Smooth muscle cell (in vitro differentiated cells): ENCODE results near the gene MLST8. TPM values are rescaled to one million over a fixed set of nuclear protein-coding genes. Genes with fewer than 3 reads are reported as not detected.

Experiments used
- DNase-seq: peaks from one replicate; lab custom pipeline; 2025; ENCODE audit not compliant: unreplicated experiment; lab: John Stamatoyannopoulos, UW
- H2AFZ ChIP-seq: fragments of 200-600 bp; sonication (generic); 2 replicates; pipeline ENCODE4 v1.6.0; 2016; ENCODE audit warnings: antibody characterized with exemption, low read depth, mild to moderate bottlenecking
- H3F3A ChIP-seq: fragments of 200-600 bp; sonication (generic); 2 replicates; pipeline ENCODE4 v1.6.0; 2017; ENCODE audit warnings: antibody characterized with exemption, low read depth
- H3K27ac ChIP-seq: fragments of 200-600 bp; sonication (generic); 2 replicates; pipeline ENCODE4 v1.5.1; 2016; ENCODE audit warnings: low read depth, mild to moderate bottlenecking
- H3K27me3 ChIP-seq: fragments of 200-600 bp; sonication (generic); 2 replicates; pipeline ENCODE4 v1.6.1; 2016; ENCODE audit warnings: low read depth, mild to moderate bottlenecking
- H3K36me3 ChIP-seq: fragments of 200-600 bp; sonication (generic); 2 replicates; pipeline ENCODE4 v1.5.1; 2016; ENCODE audit warnings: low read depth
- H3K4me1 ChIP-seq: fragments of 200-600 bp; sonication (generic); 2 replicates; pipeline ENCODE4 v1.5.1; 2016; ENCODE audit warnings: low read depth
- H3K4me2 ChIP-seq: fragments of 200-600 bp; sonication (generic); 2 replicates; pipeline ENCODE4 v1.6.0; 2016; ENCODE audit warnings: mild to moderate bottlenecking
- H3K4me3 ChIP-seq: fragments of 200-600 bp; sonication (generic); 2 replicates; pipeline ENCODE4 v1.5.1; 2016; ENCODE audit warnings: mild to moderate bottlenecking
- H3K79me2 ChIP-seq: fragments of 200-600 bp; sonication (generic); 2 replicates; pipeline ENCODE4 v1.6.0; 2016; ENCODE audit warnings: low read depth, mild to moderate bottlenecking
- H3K9ac ChIP-seq: fragments of 200-600 bp; sonication (generic); 2 replicates; pipeline ENCODE4 v1.6.0; 2016; ENCODE audit warnings: low read depth
- H3K9me3 ChIP-seq: fragments of 200-600 bp; sonication (generic); replicated peaks from 2 replicates; pipeline ENCODE4 v1.5.1; 2016; ENCODE audit warnings: low read depth
- H4K20me1 ChIP-seq: fragments of 200-600 bp; sonication (generic); 2 replicates; pipeline ENCODE4 v1.6.0; 2016; ENCODE audit warnings: low read depth
- CTCF ChIP-seq: fragments of 200-600 bp; sonication (generic); IDR thresholded peaks from 2 replicates; pipeline ENCODE4 v1.5.1; 2017; ENCODE audit warnings: borderline replicate concordance, mild to moderate bottlenecking, antibody characterized with exemption; ENCODE audit not compliant: insufficient read depth, poor library complexity, severe bottlenecking
- WGBS: methylation state at CpG from one replicate; pipeline ENCODE4 v1.1.7; 2016; ENCODE audit warnings: low lambda C conversion rate; 5-methylcytosine and 5-hydroxymethylcytosine counted together
- polyA plus RNA-seq: library from polyadenylated mRNA; unstranded; fragments of >200 nt; fragmentation: Nextera tagmentation; extraction: Ambion mirVana; gene quantifications from 2 replicates; pipeline ENCODE4 v1.2.1, GENCODE V29; 2016
- total RNA-seq: library from RNA; depleted of rRNA; stranded (reverse); fragments of >200 nt; gene quantifications from 2 replicates; pipeline ENCODE4 v1.2.3, GENCODE V29; 2014

The MLST8 gene
- total and polyA plus RNA-seq, 2 experiments from 2014 or later = 37.2 to 67.0 TPM

- Histone ChIP-seq H3K27me3 (peaks cover 6% of the 10 kb centered on the region), H3K4me3 (no peak overlapping the region), H3K9ac (no peak overlapping the region), H2AFZ (no peak overlapping the region), H4K20me1 (no peaks in the 10 kb centered on the region), H3K79me2 (no peaks in the 10 kb centered on the region), H3F3A (no peaks in the 10 kb centered on the region), H3K36me3 (no peaks in the 10 kb centered on the region), H3K27ac (no peak overlapping the region), H3K4me1 (no peaks in the 10 kb centered on the region), H3K9me3 (no peaks in the 10 kb centered on the region), H3K4me2 (no peak overlapping the region)
- no peak for DNase-seq
- TF ChIP-seq CTCF = no peak
- WGBS = 80% methylated on average over 16 of the region's 24 CpGs
These were observed 15.1 kb upstream of the MLST8 start for GRCh38 chr16:2190002-2190658.

GRCh38 chr16:2190659-2191445 is 14.4 kb upstream of the MLST8 start:
- Histone ChIP-seq H3K27ac (no peak overlapping the region), H3K4me1 (no peaks in the 10 kb centered on the region), H2AFZ (no peak overlapping the region), H3K9ac (no peak overlapping the region), H3K27me3 (peaks cover 13% of the 10 kb centered on the region), H3F3A (no peaks in the 10 kb centered on the region), H3K36me3 (no peaks in the 10 kb centered on the region), H4K20me1 (no peaks in the 10 kb centered on the region), H3K9me3 (no peaks in the 10 kb centered on the region), H3K79me2 (no peaks in the 10 kb centered on the region), H3K4me2 (no peak overlapping the region), H3K4me3 (no peak overlapping the region)
- 89% methylated on average over 22 of the region's 25 CpGs for WGBS
- no peak for DNase-seq
- TF ChIP-seq CTCF = no peak

- Histone ChIP-seq H3K9me3 (no peaks in the 10 kb centered on the region), H3K4me1 (no peaks in the 10 kb centered on the region), H3K4me2 (no peak overlapping the region), H3K27ac (no peak overlapping the region), H3K9ac (no peak overlapping the region), H4K20me1 (no peaks in the 10 kb centered on the region), H3K27me3 (peaks cover 16% of the 10 kb centered on the region), H3F3A (no peaks in the 10 kb centered on the region), H3K36me3 (no peaks in the 10 kb centered on the region), H3K4me3 (no peak overlapping the region), H2AFZ (no peak overlapping the region), H3K79me2 (no peaks in the 10 kb centered on the region)
- no peak for DNase-seq
- TF ChIP-seq CTCF = no peak
- WGBS = 91% methylated on average over 11 of the region's 11 CpGs
These were observed 13.9 kb upstream of the MLST8 start for GRCh38 chr16:2191446-2191706.
